SJCRH30 (cell line): ENCODE measurements around the gene CLPSL2. TPM values are rescaled to one million over a fixed set of nuclear protein-coding genes. Genes with fewer than 3 reads are reported as not detected.

Experiments used
- DNase-seq, 2 experiments: peaks; one replicate each; pipeline ENCODE4 v3.0.0-alpha.2; 2015 to 2020
- H3K27ac ChIP-seq: fragments of 250-450 bp; sonication (Bioruptor Pico); 2 replicates; pipeline ENCODE4 v1.5.1; 2020; ENCODE audit warnings: mild to moderate bottlenecking, moderate library complexity
- H3K27me3 ChIP-seq: fragments of 250-450 bp; sonication (Bioruptor Pico); 2 replicates; pipeline ENCODE4 v1.5.1; 2020; ENCODE audit warnings: mild to moderate bottlenecking, moderate library complexity
- H3K36me3 ChIP-seq: fragments of 250-450 bp; sonication (Bioruptor Pico); 2 replicates; pipeline ENCODE4 v1.5.1; 2020; ENCODE audit warnings: mild to moderate bottlenecking, moderate library complexity
- H3K4me1 ChIP-seq: fragments of 250-450 bp; sonication (Bioruptor Pico); 2 replicates; pipeline ENCODE4 v1.5.1; 2020; ENCODE audit warnings: mild to moderate bottlenecking, moderate library complexity
- H3K4me3 ChIP-seq: fragments of 250-450 bp; sonication (Bioruptor Pico); 2 replicates; pipeline ENCODE4 v1.5.1; 2020; ENCODE audit warnings: mild to moderate bottlenecking, moderate library complexity
- H3K9me3 ChIP-seq: fragments of 250-450 bp; sonication (Bioruptor Pico); replicated peaks from 2 replicates; pipeline ENCODE4 v1.5.1; 2020; ENCODE audit warnings: mild to moderate bottlenecking, moderate library complexity
- total RNA-seq: library from RNA; depleted of rRNA; stranded (reverse); fragments of >200 nt; shearing (Covaris generic); gene quantifications from 2 replicates; pipeline ENCODE4 v1.2.3, GENCODE V29; 2014

CLPSL2 gene
- total RNA-seq, 1 experiment from 2014 or later, result not detected

DNA sequence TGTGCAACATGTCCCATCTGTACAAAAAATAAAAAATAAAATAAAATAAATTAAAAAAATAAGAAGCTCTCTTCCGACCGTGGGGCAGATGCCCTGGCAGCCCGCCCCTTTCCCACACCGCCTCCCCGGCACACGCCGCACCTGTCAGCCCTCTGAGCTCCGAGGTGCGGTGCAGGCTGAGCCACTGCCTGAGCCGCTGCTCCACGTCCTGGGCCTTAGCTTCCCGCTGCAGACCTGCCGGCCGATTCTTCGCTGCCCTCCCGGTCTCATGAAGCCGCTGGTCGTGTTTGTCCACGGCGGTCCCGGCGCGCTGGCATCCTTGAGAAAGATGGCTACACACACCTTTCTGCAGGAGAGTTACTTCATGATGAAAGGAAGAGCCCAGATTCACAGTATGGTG, 10.7 kb upstream of the CLPSL2 start:
- no peak for DNase-seq
- no peaks in the 10 kb centered on the region for H3K36me3 ChIP-seq
- H3K27me3 ChIP-seq, result peaks cover 3% of the 10 kb centered on the region; the same call in 1 of the 2 replicates
- H3K27ac ChIP-seq, result no peak overlapping the region
- H3K4me3 ChIP-seq, result no peak overlapping the region
- H3K9me3 ChIP-seq, result no peaks in the 10 kb centered on the region
- no peaks in the 10 kb centered on the region for H3K4me1 ChIP-seq

- H3K36me3 ChIP-seq, result no peaks in the 10 kb centered on the region
- no peak overlapping the region for H3K4me3 ChIP-seq
- no peaks in the 10 kb centered on the region for H3K4me1 ChIP-seq
- no peaks in the 10 kb centered on the region for H3K27me3 ChIP-seq
- no peaks in the 10 kb centered on the region for H3K9me3 ChIP-seq
- H3K27ac ChIP-seq, result no peak overlapping the region
- no peak for DNase-seq
Observed at GRCh38 chr6:35769211-35769610, 7.2 kb upstream of the CLPSL2 start.

- H3K4me1 ChIP-seq, result no peaks in the 10 kb centered on the region
- H3K27me3 ChIP-seq, result no peaks in the 10 kb centered on the region
- H3K27ac ChIP-seq, result no peak overlapping the region
- no peaks in the 10 kb centered on the region for H3K36me3 ChIP-seq
- DNase-seq, result no peak
- H3K4me3 ChIP-seq, result no peak overlapping the region
- H3K9me3 ChIP-seq, result no peaks in the 10 kb centered on the region
Observed at GRCh38 chr6:35771343-35771627, 5.1 kb upstream of the CLPSL2 start.

DNA sequence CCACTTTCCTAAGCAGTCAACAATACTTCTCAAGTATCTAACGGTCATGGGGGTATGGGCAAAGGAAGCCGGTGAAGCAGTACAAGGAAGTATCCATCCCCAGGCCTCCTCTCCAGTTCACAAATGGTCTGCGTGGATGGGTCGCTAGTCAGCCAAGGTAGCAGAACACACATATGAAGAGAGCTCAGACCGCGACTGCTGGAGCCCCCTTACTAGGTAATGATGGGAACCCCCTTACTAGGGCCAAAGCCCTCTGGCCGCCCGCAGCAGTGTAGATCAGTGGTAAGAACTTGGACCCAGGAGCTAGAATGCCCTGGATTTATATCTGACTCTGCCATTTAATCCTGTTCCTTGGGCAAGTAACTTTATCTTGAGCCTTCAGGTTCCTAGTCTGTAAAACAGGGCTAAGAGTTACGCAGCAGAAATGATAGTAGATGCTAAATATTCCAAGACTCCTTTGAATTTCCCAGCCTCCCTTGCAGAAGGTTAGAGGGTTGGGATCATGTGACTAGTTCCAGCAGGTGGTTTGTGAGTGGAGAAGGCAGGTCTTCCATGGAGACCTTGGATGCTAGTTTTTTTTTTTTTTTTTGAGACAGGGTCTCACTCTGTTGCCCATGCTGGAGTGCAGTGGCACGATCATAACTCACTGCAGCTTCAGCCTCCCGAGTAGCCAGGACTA, 2.1 kb upstream of the CLPSL2 start:
- no peaks in the 10 kb centered on the region for H3K36me3 ChIP-seq
- no peaks in the 10 kb centered on the region for H3K27me3 ChIP-seq
- H3K4me3 ChIP-seq, result no peak overlapping the region
- no peaks in the 10 kb centered on the region for H3K4me1 ChIP-seq
- H3K9me3 ChIP-seq, result no peaks in the 10 kb centered on the region
- DNase-seq, result no peak
- no peak overlapping the region for H3K27ac ChIP-seq

DNA sequence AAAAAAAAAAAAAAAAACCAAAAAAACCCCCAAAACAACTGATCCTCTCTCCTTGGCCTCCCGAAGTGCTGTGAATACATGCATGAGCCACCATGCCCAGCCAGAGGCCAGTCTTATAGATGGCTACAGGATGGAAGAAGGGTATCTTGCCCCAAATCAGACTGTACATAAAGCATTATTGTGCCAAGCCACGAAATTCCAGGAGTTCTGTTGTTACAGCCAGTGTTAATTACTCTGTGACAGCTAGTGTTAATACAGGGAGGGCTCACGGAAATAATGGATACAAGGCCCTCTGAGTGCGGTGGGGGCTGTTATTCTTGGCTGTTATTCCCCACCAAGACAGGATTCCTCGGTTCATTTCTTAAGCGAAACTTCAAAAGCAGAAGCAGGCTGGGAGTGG, 1.4 kb upstream of the CLPSL2 start:
- Histone ChIP-seq H3K36me3 (no peaks in the 10 kb centered on the region), H3K4me3 (no peak overlapping the region), H3K27me3 (no peaks in the 10 kb centered on the region), H3K27ac (no peak overlapping the region), H3K4me1 (no peaks in the 10 kb centered on the region), H3K9me3 (no peaks in the 10 kb centered on the region)
- no peak for DNase-seq

DNA sequence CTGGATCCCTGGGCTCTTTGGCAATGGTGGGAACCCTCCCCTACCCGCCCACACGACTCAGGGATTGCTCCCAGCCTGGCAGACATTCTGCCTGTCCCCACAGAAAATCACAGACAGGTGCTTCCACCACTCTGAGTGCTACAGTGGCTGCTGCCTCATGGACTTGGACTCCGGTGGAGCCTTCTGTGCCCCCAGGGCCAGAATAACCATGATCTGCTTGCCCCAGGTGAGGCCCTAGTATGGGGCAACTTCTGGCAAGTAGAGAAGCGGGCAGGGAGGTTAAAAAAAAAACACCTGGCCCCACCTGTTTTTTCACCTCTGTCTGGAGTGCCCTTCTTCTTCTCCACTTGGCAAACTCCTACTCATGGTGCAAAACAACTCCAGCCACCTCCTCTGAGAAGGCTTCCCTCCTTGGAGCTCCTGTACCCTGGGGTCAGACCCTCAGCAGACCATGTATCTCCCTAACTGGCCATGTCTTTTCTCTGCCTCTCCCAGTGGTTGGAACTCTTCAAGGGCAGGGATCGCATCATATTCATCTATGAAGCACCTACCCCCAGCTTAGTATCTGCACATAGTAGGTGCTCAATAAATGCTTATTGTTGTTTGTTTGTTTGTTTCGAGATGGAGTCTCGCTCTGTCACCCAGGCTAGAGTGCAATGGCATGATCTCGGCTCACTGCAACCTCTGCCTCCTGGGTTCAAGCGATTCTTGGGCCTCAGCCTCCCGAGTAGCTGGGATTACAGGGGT, 1.1 kb downstream of the CLPSL2 start:
- H3K9me3 ChIP-seq, result no peaks in the 10 kb centered on the region
- no peaks in the 10 kb centered on the region for H3K36me3 ChIP-seq
- H3K4me3 ChIP-seq, result no peak overlapping the region
- H3K27me3 ChIP-seq, result no peaks in the 10 kb centered on the region
- H3K4me1 ChIP-seq, result no peaks in the 10 kb centered on the region
- DNase-seq, result no peak
- no peak overlapping the region for H3K27ac ChIP-seq

- H3K27ac ChIP-seq, result no peak overlapping the region
- H3K4me1 ChIP-seq, result no peaks in the 10 kb centered on the region
- DNase-seq, result no peak
- no peak overlapping the region for H3K4me3 ChIP-seq
- no peaks in the 10 kb centered on the region for H3K27me3 ChIP-seq
- H3K9me3 ChIP-seq, result no peaks in the 10 kb centered on the region
- H3K36me3 ChIP-seq, result no peaks in the 10 kb centered on the region
Observed at GRCh38 chr6:35778437-35778836, 2.0 kb downstream of the CLPSL2 start.

- DNase-seq, result no peak
- Histone ChIP-seq H3K4me3 (no peak within 1 kb of the TSS), H3K4me1 (no peaks in the 10 kb centered on the region), H3K9me3 (no peaks in the 10 kb centered on the region), H3K36me3 (no peaks in the 10 kb centered on the region), H3K27me3 (no peaks in the 10 kb centered on the region), H3K27ac (no peak within 1 kb of the TSS)
Observed at GRCh38 chr6:35780719-35781118, 4.3 kb downstream of the CLPSL2 start, which contains the start of gene CLPSL1. Gene CLPSL1, plus strand, starts transcription at chr6:35781019. Its CDS starts 92 bp downstream, at chr6:35781111.

DNA sequence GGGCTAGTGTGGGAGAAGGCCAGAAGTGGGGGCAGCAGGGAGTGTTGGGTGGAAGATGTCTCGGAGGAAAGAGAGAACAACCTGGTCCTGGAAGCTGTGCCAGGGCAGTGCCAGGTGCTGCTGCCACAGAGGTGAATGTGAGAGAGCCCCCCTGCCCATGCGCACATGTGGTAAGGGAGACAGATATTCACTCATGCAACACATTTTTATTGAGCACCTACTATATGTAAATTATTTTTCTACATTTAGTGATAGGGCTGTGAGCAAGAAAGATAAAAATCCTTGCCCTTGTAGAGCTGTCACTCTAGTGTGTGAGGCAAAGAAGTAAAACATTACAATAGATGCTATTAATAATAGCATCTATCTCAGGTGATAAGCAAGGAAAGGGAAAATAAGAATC, 4.9 kb downstream of the CLPSL2 start:
- Histone ChIP-seq H3K27me3 (no peaks in the 10 kb centered on the region), H3K9me3 (no peaks in the 10 kb centered on the region), H3K27ac (no peak overlapping the region), H3K4me3 (no peak overlapping the region), H3K36me3 (no peaks in the 10 kb centered on the region), H3K4me1 (no peaks in the 10 kb centered on the region)
- no peak for DNase-seq

- Histone ChIP-seq H3K27ac (no peak overlapping the region), H3K9me3 (no peaks in the 10 kb centered on the region), H3K36me3 (no peaks in the 10 kb centered on the region), H3K4me3 (no peak overlapping the region), H3K4me1 (no peaks in the 10 kb centered on the region), H3K27me3 (no peaks in the 10 kb centered on the region)
- DNase-seq, result peak in 1 of 2 experiments; percentile 23
Observed at GRCh38 chr6:35782424-35782823, 6.0 kb downstream of the CLPSL2 start.

GRCh38 chr6:35784200-35784599, 7.8 kb downstream of the CLPSL2 start:
- Histone ChIP-seq H3K4me1 (no peaks in the 10 kb centered on the region), H3K9me3 (no peaks in the 10 kb centered on the region), H3K27me3 (peaks cover 7% of the 10 kb centered on the region), H3K36me3 (no peaks in the 10 kb centered on the region), H3K4me3 (no peak overlapping the region), H3K27ac (no peak overlapping the region)
- DNase-seq, result no peak

DNA sequence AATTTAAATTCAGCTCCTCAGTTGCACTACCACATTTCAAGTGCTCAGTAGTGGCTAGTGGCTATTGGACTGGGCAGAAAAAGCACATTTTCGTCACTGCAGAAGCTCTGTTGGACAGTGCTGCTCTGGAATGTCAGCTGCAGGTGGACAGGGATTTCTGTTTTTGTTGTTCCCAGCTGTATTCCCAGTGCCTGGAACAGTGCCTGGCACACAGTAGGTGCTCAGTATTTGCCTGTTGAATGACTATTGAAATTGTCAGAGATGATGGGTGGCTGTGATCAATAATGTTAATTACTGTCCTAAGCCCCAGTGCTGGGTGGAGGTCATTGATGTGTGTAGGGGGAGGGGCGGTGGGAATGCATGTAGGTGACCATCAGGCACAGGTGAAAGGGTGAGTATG, 9.9 kb downstream of the CLPSL2 start:
- Histone ChIP-seq H3K9me3 (no peaks in the 10 kb centered on the region), H3K27me3 (peaks cover 7% of the 10 kb centered on the region), H3K36me3 (no peaks in the 10 kb centered on the region), H3K27ac (no peak overlapping the region), H3K4me3 (no peak overlapping the region), H3K4me1 (no peaks in the 10 kb centered on the region)
- DNase-seq, result no peak

- Histone ChIP-seq H3K4me3 (no peak overlapping the region), H3K4me1 (no peaks in the 10 kb centered on the region), H3K36me3 (no peaks in the 10 kb centered on the region), H3K27me3 (peaks cover 7% of the 10 kb centered on the region), H3K27ac (no peak overlapping the region), H3K9me3 (no peaks in the 10 kb centered on the region)
- no peak for DNase-seq
Observed at GRCh38 chr6:35786810-35787209, 10.4 kb downstream of the CLPSL2 start.

DNA sequence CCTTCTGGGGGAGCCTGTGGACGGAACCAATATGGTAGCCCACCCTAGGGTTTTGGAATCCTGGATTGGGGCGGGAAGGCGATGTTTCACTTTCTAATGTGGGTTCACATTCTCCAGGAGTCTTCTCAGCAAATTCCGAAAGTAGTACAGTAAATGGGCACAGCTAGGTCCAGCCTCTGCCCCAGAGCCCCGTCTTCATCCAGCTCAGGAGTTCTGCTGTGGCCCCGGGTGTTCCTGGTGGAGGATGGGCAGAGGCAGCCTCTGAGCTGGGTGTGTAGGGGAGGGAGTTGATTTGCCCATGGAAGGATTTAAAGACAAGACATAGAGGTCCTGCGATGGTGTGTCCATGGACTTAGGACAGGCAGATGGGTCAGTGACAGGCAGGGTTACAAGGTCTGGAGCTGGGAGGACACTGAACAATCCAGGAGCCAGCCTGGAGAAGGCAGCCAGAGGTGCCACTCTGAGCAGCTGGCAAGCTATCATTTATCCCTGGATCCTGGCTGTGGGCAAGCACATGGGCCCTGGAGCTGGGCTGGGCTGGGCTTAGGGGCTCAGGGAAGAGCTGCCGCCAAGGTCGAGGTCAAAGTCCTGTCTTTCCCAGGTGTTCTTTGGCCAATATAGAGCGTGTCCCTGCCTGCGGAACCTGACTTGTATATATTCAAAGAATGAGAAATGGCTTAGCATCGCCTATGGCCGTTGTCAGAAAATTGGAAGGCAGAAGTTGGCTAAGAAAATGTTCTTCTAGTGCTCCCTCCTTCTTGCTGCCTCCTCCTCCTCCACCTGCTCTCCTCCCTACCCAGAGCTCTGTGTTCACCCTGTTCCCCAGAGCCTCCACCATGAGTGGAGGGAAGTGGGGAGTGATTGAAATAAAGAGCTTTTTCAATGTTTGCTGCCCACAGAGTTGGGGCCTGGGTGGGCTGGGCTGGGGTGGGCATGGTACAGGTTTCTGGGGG, 11.1 kb downstream of the CLPSL2 start:
- Histone ChIP-seq H3K36me3 (no peaks in the 10 kb centered on the region), H3K9me3 (no peaks in the 10 kb centered on the region), H3K4me1 (no peaks in the 10 kb centered on the region), H3K4me3 (no peak overlapping the region), H3K27me3 (peaks cover 7% of the 10 kb centered on the region), H3K27ac (no peak overlapping the region)
- no peak for DNase-seq

- no peaks in the 10 kb centered on the region for H3K36me3 ChIP-seq
- no peak overlapping the region for H3K4me3 ChIP-seq
- no peak overlapping the region for H3K27ac ChIP-seq
- no peaks in the 10 kb centered on the region for H3K9me3 ChIP-seq
- no peaks in the 10 kb centered on the region for H3K4me1 ChIP-seq
- H3K27me3 ChIP-seq, result peaks cover 7% of the 10 kb centered on the region
- no peak for DNase-seq
Observed at GRCh38 chr6:35788423-35788982, 12.1 kb downstream of the CLPSL2 start.
